Small intestine (tissue), 7 donors: ENCODE results near the gene FOXD4L6. TPM values are rescaled to one million over a fixed set of nuclear protein-coding genes. Genes with fewer than 3 reads are reported as not detected.
"Not testable (repeated sequence)": the region's sequence is repeated elsewhere in the genome, so short reads cannot be mapped to it uniquely, and the experiment has no call there.

Experiments
- DNase-seq, 2 donors: peaks; one replicate each; pipeline versions ENCODE4 v3.0.0 to v3.0.0-alpha.2; 2013
- FAIRE-seq: peaks from 2 replicates; lab custom pipeline; 2012; peaks lifted over from hg19 to GRCh38; lab: Jason Lieb, UNC
- H3K27ac ChIP-seq, 3 donors: one replicate each; pipeline ENCODE4 v1.5.1; 2013; ENCODE audit warnings: low read length in 2 of 3, mild to moderate bottlenecking in 2 of 3, control low read depth in 1 of 3, inconsistent platforms in 1 of 3, low read depth in 1 of 3, moderate library complexity in 1 of 3
- H3K27me3 ChIP-seq, 3 donors: one replicate each; pipeline ENCODE4 v1.6.1; 2013; ENCODE audit warnings: low read length in 3 of 3, inconsistent platforms in 1 of 3; ENCODE audit not compliant: control insufficient read depth in 3 of 3, insufficient read depth in 3 of 3
- H3K36me3 ChIP-seq, 3 donors: one replicate each; pipeline ENCODE4 v1.6.1; 2013; ENCODE audit warnings: low read length in 3 of 3, inconsistent platforms in 1 of 3, low read depth in 1 of 3, mild to moderate bottlenecking in 1 of 3, moderate library complexity in 1 of 3; ENCODE audit not compliant: control insufficient read depth in 3 of 3, insufficient read depth in 2 of 3
- H3K4me1 ChIP-seq, 3 donors: one replicate each; pipeline ENCODE4 v1.6.1; 2013; ENCODE audit warnings: low read length in 2 of 3, inconsistent platforms in 1 of 3, low read depth in 1 of 3, mild to moderate bottlenecking in 1 of 3, moderate library complexity in 1 of 3; ENCODE audit not compliant: control insufficient read depth in 3 of 3, insufficient read depth in 2 of 3
- H3K4me3 ChIP-seq, 3 donors: one replicate each; pipeline ENCODE4 v1.5.1; 2013; ENCODE audit warnings: low read length in 3 of 3, control low read depth in 1 of 3, inconsistent platforms in 1 of 3, low read depth in 1 of 3, mild to moderate bottlenecking in 1 of 3, moderate library complexity in 1 of 3
- H3K9me3 ChIP-seq, 2 donors: one replicate each; pipeline ENCODE4 v1.6.1; 2013; ENCODE audit warnings: low read depth in 1 of 2, low read length in 1 of 2; ENCODE audit not compliant: control insufficient read depth in 2 of 2, insufficient read depth in 1 of 2
- WGBS, 3 donors: extraction: QIAGEN DNeasy Blood & Tissue Kit; methylation state at CpG; one replicate each; pipeline ENCODE4 v1.1.7; 2013; 5-methylcytosine and 5-hydroxymethylcytosine counted together
- polyA plus RNA-seq, 4 donors: library from polyadenylated mRNA; stranded (reverse) in 3 of 4; unstranded in 1 of 4; fragments of 200-250 nt in 3 of 4; fragments of 120-200 nt in 1 of 4; gene quantifications; one replicate each; pipeline versions ENCODE4 v1.2.1 to v1.2.3, GENCODE V29; 2013
- donor health status: healthy with polysubstance abuse.
- donor health status: control.
- donor health status: control.
- donor health status: Bipolar disorder and iron deficiency.
- donor health status: healthy.

The FOXD4L6 gene
- polyA plus RNA-seq, 4 donors = 0.01 to 0.03 TPM; not detected in 2

GRCh38 chr9:41108816-41109215 is 19.7 kb downstream of the FOXD4L6 start:
- not testable (repeated sequence) for H3K36me3 ChIP-seq, H3K27ac ChIP-seq, H3K27me3 ChIP-seq, FAIRE-seq, H3K4me1 ChIP-seq, H3K9me3 ChIP-seq, DNase-seq, H3K4me3 ChIP-seq
- WGBS, 3 donors = 17 to 44% (median 21%) methylated on average over 3 to 19 of the region's 22 CpGs

DNA sequence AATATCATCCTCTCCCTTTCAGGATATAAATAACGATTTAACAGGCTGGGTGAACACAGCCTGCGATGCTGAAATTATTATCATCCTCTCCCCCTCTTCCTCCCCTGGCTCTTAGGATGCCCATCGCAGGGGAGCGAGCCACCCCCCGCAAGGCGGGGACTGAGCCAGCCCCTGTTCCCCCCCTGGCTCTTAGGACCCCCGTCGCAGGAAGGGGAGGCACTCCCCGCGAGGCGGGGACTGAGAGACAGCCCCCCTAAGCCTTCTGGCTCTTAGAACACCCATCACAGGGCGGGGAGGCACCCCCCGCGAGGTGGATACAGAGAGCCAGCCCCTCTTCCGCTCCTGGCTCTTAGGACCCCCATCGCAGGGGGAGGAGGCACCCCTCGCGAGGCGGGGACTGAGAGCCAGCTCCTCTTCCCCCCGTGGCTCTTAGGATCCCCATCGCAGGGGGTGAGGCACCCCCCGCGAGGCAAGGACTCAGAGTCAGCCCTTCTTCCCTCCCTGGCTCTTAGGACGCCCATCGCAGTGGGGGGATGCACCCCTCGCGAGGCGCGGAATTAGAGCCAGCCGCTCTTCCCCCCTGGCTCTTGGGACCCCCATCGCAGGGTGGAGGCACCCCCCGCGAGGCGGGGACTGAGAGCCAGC is 21.9 kb downstream of the FOXD4L6 start:
- not testable (repeated sequence) for H3K27ac ChIP-seq, H3K9me3 ChIP-seq, FAIRE-seq, H3K4me1 ChIP-seq, H3K4me3 ChIP-seq, H3K27me3 ChIP-seq, DNase-seq, H3K36me3 ChIP-seq
- WGBS, 3 donors = 23 to 32% (median 32%) methylated on average over 12 to 25 of the region's 34 CpGs

DNA sequence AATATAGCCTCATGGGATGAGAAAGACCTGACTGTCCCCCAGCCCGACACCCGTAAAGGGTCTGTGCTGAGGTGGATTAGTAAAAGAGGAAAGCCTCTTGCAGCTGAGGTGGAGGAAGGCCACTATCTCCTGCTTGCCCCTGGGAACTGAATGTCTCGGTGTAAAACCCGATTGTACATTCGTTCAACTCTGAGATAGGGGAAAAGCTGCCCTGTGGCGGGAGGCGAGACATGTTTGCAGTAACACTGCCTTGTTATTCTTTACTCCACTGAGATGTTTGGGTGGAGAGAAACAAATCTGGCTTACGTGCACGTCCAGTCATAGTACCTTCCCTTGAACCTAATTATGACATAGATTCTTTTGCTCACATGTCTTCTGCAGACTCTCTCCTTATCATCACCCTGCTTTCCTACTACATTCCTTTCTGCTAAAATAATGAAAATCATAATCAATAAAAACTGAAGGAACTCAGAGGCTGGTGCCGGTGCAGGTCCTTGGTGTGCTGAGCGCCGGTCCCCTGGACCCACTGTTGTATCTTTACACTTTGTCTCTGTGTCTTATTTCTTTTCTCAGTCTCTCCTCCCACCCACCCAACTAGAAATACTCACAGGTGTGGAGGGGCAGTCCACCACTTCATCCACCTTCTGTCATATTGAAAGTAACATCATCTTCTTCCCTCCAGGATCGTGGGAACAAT is 22.8 kb downstream of the FOXD4L6 start:
- not testable (repeated sequence) for H3K4me1 ChIP-seq, H3K9me3 ChIP-seq, H3K4me3 ChIP-seq, FAIRE-seq, H3K27ac ChIP-seq, H3K27me3 ChIP-seq, H3K36me3 ChIP-seq, DNase-seq
- 50 to 60% (median 50%) methylated on average over 8 of the region's 13 CpGs for WGBS, 3 donors

DNA sequence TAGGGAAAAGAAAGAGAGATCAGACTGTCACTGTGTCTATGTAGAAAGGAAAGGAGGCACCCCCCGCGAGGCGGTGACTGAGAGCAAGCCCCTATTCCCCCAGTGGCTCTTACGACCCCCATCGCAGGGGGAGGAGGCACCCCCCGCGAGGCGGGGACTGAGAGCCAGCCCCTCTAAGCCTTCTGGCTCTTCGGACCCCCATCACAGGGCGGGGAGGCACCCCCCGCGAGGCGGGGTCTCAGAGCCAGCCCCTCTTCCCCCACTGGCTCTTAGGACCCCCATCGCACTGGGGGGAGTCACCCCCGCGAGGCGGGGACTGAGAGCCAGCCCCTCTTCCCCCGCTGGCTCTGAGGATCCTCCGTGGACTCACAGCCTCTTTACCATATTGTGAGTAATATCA is 23.9 kb downstream of the FOXD4L6 start:
- H3K9me3 ChIP-seq, H3K27ac ChIP-seq, H3K4me3 ChIP-seq, FAIRE-seq, H3K27me3 ChIP-seq, DNase-seq, H3K4me1 ChIP-seq, H3K36me3 ChIP-seq: not testable (repeated sequence)
- WGBS, 3 donors = 24 to 59% (median 32%) methylated on average over 6 to 11 of the region's 19 CpGs

DNA sequence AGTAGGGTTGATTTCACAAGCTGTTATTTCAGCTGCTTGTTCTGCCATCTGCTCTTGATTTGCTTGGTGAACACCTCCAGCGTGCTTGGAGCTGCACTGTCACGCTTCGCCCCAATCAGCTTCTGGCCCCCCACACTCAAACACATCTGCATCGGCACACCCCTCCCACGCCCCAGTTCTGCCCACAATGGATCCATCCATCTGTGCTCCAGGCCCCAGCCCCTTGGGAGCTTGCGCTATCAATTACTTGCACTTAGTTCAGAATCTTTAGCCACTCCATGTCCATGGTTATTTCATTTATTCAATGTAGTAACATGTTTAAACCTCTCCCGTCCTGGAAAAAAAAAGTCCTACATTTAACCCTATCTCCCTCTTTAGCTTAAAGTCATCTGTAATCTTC is 28.0 kb downstream of the FOXD4L6 start:
- not testable (repeated sequence) for H3K27ac ChIP-seq, H3K4me1 ChIP-seq, DNase-seq, H3K4me3 ChIP-seq, FAIRE-seq, H3K9me3 ChIP-seq, H3K27me3 ChIP-seq, H3K36me3 ChIP-seq
- 61 to 75% (median 68%) methylated on average over 4 of the region's 7 CpGs for WGBS, 3 donors

GRCh38 chr9:41098759-41099158 is 29.7 kb downstream of the FOXD4L6 start:
- not testable (repeated sequence) for FAIRE-seq, H3K36me3 ChIP-seq, H3K9me3 ChIP-seq, DNase-seq, H3K4me3 ChIP-seq, H3K27ac ChIP-seq, H3K27me3 ChIP-seq, H3K4me1 ChIP-seq
- 34 to 58% (median 57%) methylated on average over 4 of the region's 4 CpGs for WGBS, 3 donors

DNA sequence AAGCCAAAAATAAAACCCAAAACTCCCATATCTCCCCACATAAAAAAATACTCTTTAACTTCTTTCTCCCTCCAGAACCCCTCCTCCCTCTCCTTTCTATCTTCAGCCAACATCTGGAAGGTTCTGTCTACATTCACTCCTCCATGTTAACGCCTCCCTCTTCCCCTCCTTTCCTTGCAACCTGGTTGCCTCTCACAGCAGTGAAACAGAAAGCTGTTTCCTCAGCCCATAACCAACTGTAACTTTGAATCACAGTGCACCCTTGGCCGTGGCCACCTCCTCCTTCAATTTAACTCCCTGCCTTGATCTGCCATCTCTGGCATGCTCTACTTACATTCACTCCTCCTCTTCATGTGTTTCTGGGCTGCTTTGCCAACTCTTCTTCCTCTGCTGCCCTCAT is 33.4 kb downstream of the FOXD4L6 start:
- FAIRE-seq = not testable (repeated sequence)

GRCh38 chr9:41094010-41094773 is 34.3 kb downstream of the FOXD4L6 start:
- H3K4me3 ChIP-seq, H3K36me3 ChIP-seq, H3K27me3 ChIP-seq, FAIRE-seq, H3K27ac ChIP-seq, H3K9me3 ChIP-seq, DNase-seq, H3K4me1 ChIP-seq: not testable (repeated sequence)
- 56 to 85% (median 70%) methylated on average over 3 to 5 of the region's 9 CpGs for WGBS, 3 donors

More for the DNA sequence above, 33.4 kb downstream of the FOXD4L6 start:
- not testable (repeated sequence) for H3K27ac ChIP-seq, DNase-seq, H3K9me3 ChIP-seq, H3K4me1 ChIP-seq, H3K27me3 ChIP-seq, H3K4me3 ChIP-seq, H3K36me3 ChIP-seq
- WGBS, 3 donors = 26 to 52% (median 29%) methylated on average over 1 of the region's 2 CpGs
